Measurements from ENCODE around the gene RCE1.

Gene RCE1

GRCh38 chr11:66844496-66845142 lies 1.4 kb downstream of the RCE1 start:
- in situ Hi-C loops (cut with MboI; ENCODE audit: low sequenced_read_pairs), result no loop called here

- in situ Hi-C loops (cut with MboI; ENCODE audit: low sequenced_read_pairs), result no loop called here
Measured at GRCh38 chr11:66845143-66845875, 2.1 kb downstream of the RCE1 start.

DNA sequence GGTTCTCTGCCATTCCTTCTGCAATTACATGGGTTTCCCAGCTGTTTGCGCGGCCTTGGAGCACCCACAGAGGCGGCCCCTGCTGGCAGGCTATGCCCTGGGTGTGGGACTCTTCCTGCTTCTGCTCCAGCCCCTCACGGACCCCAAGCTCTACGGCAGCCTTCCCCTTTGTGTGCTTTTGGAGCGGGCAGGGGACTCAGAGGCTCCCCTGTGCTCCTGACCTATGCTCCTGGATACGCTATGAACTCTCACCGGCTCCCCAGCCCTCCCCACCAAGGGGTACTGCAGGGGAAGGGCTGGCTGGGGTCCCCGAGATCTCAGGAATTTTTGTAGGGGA lies 2.6 kb downstream of the RCE1 start:
- in situ Hi-C loops (cut with MboI; ENCODE audit: low sequenced_read_pairs), result no loop called here

DNA sequence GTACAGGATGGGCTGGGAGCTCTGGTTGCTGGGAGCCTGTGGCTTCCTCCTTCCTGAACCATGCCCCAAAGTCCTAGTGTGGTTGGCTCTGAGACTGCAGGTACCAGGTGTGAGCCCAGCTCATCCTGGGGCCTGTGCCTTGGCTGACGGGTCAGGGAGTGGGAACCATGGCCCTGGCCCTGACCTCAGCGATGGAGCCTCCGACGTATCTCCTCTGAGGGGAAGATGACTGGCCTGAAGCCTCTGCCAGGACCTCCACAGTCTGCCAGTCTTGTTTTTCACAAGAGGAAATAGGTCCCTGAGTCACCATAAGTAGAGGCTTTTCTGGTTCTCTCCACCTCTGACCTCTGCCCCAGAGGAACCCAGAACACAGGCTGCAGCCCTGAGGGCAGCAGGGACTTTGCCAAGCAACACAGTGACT lies 3.4 kb downstream of the RCE1 start:
- in situ Hi-C loops (cut with MboI; ENCODE audit: low sequenced_read_pairs), result no loop called here

DNA sequence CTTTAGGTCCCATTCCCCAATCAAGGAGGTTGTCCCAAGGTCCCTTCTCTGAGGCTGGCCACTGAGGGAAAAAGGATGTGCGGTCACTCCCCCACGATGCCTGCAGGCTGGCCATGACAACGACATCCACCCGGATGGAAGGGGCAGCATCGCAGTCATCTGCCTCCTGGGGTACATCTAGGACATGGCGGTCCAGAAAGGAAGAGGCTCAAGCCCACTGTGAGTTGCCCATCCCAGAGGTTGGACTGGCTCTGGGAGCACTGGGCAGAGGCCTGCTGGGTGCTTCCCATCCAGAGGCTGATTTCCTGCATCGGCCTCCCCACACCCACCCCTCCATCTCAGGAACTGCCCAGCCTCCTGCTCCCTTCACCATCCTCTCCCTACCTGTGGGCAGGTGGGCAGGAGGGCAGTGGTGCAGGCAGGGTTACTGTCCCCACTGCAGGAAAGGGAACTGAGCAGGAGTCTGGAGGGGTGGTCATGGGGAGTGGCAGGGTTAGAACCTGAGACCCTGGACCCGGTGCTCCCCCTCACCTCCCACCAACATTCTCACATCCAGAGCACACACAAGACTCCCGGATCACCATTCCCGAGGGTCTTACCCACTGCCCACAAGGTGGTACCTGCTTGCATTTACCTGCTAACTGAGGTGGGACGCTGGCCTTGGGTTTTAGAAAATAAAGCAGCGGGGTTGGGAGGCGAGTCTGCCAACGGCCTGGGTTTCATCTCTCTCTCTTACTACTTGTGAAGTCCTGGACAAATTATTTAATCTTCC lies 4.4 kb downstream of the RCE1 start:
- in situ Hi-C loops (cut with MboI; ENCODE audit: low sequenced_read_pairs), result no loop called here

DNA sequence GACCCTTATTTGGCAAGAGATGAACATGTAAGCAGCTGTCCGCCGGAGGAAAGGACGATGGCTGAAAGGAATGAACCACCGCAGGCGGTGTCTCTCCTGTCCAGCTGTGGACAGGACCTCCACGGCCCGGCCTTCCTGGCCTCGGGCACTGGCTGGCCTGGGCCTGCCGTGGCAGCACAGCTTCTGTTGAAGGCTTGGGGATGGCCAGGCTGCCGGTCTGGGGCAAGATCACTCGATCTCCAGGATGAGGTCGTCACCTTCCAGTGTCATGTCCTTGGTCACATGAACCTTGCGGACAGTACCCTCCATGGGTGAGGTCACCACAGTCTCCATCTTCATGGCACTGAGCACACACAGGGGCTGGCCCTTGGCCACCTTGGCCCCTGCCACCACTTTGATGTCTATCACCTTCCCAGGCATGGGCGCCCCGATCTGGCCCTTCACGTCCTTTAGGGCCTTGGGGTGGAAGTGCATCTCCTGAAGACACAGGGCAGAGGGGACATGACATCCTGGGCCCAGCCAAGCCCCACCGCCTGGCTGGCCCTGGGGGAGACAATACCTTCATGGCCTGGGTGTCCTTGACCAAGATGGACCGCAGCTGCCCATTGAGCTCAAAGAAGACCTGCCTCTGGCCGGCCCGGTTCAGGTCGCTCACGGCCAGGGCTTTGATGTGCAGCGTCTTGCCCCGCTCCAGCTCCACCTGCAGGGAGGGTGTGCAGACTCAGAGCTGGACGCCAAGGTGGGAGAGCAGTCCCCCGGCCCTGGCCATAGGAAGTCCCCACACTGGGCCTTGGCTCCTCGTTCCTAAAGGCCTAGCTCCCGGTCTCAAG lies 5.6 kb downstream of the RCE1 start:
- in situ Hi-C loops (cut with MboI; ENCODE audit: low sequenced_read_pairs), result no loop called here

- in situ Hi-C loops (cut with MboI; ENCODE audit: low sequenced_read_pairs), result no loop called here
Measured at GRCh38 chr11:66849501-66850234, 6.4 kb downstream of the RCE1 start.

- in situ Hi-C loops (cut with MboI; ENCODE audit: low sequenced_read_pairs), result no loop called here
Measured at GRCh38 chr11:66850235-66850587, 7.0 kb downstream of the RCE1 start.

DNA sequence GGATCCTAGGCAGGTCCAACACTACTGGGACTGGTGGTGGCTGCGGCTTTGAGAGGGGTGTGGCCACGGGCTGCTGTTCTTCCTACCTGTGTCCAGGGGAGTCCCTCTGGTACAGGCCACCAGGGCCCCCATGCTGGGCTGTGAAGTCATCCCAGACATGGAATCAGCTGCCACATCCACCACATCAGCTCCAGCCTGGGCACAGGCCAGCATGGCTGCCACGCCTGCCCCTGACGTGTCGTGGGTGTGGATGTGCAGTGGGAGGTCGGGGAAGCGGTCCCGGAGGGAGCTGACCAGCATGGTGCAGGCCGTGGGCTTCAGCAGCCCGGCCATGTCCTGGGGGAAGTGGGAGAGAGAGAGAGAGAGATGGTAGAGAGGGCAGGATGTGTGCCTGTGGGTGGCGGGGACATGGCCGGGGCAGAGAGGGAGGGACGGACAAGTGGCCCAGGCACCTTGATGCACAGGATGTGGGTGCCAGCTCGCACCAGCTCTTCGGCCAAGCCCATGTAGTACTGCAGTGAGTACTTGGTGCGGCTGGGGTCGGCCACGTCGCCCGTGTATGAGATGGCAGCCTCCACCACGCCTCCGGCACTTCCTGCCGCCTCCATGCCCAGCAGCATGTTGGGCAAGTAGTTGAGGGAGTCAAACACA lies 7.5 kb downstream of the RCE1 start:
- in situ Hi-C loops (cut with MboI; ENCODE audit: low sequenced_read_pairs), result no loop called here

GRCh38 chr11:66851239-66851596 lies 8.0 kb downstream of the RCE1 start:
- in situ Hi-C loops (cut with MboI; ENCODE audit: low sequenced_read_pairs), result no loop called here

GRCh38 chr11:66851698-66852465 lies 8.6 kb downstream of the RCE1 start:
- in situ Hi-C loops (cut with MboI; ENCODE audit: low sequenced_read_pairs), result no loop called here

GRCh38 chr11:66852466-66853241 lies 9.4 kb downstream of the RCE1 start:
- in situ Hi-C loops (cut with MboI; ENCODE audit: low sequenced_read_pairs), result no loop called here

DNA sequence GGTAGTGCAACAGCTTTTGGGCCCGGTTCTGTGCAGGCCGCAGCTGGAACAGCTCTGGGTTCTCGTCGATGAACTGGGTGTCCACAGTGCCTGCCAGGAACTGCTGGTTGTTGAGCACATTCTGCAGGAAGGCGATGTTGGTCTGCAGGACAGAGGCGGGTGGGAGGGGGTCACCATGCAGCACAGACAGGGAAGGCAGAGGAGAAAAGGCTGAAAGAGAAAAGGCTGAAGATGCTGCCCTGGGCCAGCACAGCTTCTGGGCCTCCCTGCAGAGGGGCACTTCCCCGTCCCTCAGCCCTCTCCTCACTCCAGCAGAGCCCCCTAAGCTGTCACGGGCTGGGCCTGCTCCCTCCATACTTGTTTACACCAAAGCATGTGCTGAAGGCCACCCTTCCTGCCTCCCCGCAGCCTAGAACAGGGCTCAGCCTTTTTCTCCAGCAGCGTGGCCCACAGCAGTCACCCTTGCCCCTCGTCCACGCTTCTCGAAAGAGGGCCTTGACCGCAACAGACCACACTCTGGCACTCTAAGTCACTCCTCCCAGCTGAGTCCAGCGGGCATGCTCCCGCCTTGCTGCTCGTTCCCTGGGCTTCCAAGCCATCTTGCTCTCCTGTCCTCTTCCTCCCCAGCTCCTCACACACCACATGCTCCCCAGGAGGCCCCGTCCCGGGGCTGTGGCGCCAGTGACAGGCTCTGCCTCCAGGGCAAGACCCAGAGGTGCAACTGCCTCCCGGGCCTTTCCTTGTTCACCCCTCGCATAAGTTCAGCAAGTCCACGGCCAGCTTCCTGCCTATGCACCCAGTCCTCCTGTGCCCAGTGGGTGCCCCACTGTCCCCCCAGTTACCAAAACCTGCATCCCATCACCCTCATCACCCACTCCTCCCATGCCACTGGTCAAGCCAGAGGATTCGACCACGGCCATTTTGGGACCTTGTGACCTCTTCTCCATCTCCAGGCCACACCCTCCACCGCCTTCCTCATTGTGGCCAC lies 10.3 kb downstream of the RCE1 start:
- in situ Hi-C loops (cut with MboI; ENCODE audit: low sequenced_read_pairs), result no loop called here

- in situ Hi-C loops (cut with MboI; ENCODE audit: low sequenced_read_pairs), result no loop called here
Measured at GRCh38 chr11:66854231-66854661, 11.0 kb downstream of the RCE1 start.

DNA sequence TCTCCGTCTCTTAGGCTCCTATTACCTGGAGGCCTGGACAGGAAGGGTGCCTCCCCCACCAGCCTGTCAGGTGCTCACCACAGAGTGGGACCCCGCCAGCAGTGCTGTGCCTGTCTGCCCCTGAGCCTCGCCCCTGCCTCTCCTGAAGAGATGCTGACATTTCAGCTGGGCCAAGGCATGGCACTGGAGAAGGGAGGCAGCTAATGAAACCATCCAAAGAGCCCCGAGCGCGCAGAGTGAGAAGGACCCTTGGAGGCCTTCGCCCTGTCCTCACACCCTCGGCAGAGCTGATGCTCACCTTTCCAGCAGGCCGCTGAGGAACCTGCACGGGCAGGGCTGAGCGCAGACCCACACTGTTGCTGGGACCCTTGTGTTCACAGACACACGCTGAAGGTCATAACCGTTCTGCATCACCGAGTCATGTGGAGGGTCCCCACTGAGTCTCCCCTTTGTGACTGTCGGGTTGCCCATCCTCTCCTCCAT lies 11.5 kb downstream of the RCE1 start:
- in situ Hi-C loops (cut with MboI; ENCODE audit: low sequenced_read_pairs), result no loop called here

DNA sequence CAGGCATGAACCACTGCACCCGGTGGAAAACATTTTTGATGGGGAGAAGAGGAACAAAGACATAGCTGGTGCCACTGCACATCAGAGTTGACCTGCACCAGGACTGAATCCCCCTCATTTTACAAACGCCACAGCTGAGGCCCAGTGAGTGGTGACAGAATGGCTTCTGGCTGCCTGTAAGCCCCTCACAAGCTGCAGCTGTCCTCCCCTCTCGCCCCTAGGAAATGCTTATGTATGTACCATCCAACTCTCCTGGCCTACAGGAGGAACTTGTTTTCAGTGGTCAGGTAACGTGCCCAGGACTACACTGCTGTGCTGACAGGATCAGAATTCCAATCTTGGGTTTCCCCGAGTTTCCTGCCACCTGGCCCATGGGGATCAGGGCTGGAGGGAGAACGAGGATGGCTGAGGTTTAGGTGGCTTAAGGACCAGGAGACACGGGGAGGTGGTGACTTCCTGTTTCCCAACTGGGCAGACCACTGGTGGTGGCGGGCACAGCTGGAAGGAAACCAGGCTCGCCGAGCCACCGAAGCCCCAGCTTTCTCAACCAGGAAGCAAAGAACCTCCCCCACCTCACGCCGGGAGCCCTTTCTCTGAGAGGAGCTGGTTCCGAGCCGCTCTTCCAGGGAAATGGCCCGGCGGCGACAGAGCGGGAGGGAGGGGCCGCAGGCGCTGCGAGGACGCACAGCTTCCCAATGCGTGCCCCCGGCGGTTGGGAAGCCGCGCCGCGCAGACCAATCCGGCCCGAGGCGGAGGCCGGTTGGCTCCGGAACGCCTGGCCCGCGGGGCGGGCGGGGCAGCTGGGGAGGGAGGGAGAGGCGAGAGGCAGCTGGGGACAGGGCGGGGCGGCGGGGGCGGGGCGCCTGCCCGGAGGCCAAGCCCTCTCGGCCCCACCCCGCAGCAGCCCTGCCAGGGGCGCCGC lies 12.6 kb downstream of the RCE1 start:
- in situ Hi-C loops (cut with MboI; ENCODE audit: low sequenced_read_pairs), result no loop called here

All from HL-60/S4 (cell line).